ENCODE data around the gene BANP.

Gene BANP

GRCh38 chr16:87939562-87940423 is 11.4 kb upstream of the BANP start:
- TF ChIP-seq CTCF (IDR thresholded peaks at IDR 0.05; ENCODE audit: borderline replicate concordance, insufficient read depth, low read depth, low read length): no peak
- H3K4me3 ChIP-seq (ENCODE audit: low read depth, low read length): no peak overlapping the region

- no peak overlapping the region for H3K4me3 ChIP-seq (ENCODE audit: low read depth, low read length)
- no peak for TF ChIP-seq CTCF (IDR thresholded peaks at IDR 0.05; ENCODE audit: borderline replicate concordance, insufficient read depth, low read depth, low read length)
Observed at GRCh38 chr16:87942680-87943079, 8.6 kb upstream of the BANP start.

GRCh38 chr16:87945351-87946042 is 5.7 kb upstream of the BANP start:
- H3K4me3 ChIP-seq (ENCODE audit: low read depth, low read length): peak overlapping the region; percentile 19
- TF ChIP-seq CTCF (IDR thresholded peaks at IDR 0.05; ENCODE audit: borderline replicate concordance, insufficient read depth, low read depth, low read length): no peak

GRCh38 chr16:87946596-87947347 is 4.5 kb upstream of the BANP start:
- TF ChIP-seq CTCF (IDR thresholded peaks at IDR 0.05; ENCODE audit: borderline replicate concordance, insufficient read depth, low read depth, low read length): no peak
- no peak overlapping the region for H3K4me3 ChIP-seq (ENCODE audit: low read depth, low read length)

GRCh38 chr16:87947356-87948118 is 3.7 kb upstream of the BANP start:
- no peak overlapping the region for H3K4me3 ChIP-seq (ENCODE audit: low read depth, low read length)
- no peak for TF ChIP-seq CTCF (IDR thresholded peaks at IDR 0.05; ENCODE audit: borderline replicate concordance, insufficient read depth, low read depth, low read length)

GRCh38 chr16:87948119-87948545 is 3.1 kb upstream of the BANP start:
- no peak for TF ChIP-seq CTCF (IDR thresholded peaks at IDR 0.05; ENCODE audit: borderline replicate concordance, insufficient read depth, low read depth, low read length)
- no peak overlapping the region for H3K4me3 ChIP-seq (ENCODE audit: low read depth, low read length)
